Vagina (tissue), 2 donors: ENCODE results near the gene PRIM2.
"Not testable (repeated sequence)": the region's sequence is repeated elsewhere in the genome, so short reads cannot be mapped to it uniquely, and the experiment has no call there.

Source experiments
- CTCF ChIP-seq, 3 experiments: fragments of 450-650 bp in 2 of 3; fragments of 200-600 bp in 1 of 3; sonication (generic) in 1 of 3; IDR thresholded peaks; one replicate each; pipeline ENCODE4 v1.5.1; 2017 to 2019; ENCODE audit warnings: antibody characterized with exemption in 3 of 3, mild to moderate bottlenecking in 2 of 3, moderate library complexity in 2 of 3
- POLR2A ChIP-seq, 2 donors: fragments of 450-650 bp; IDR thresholded peaks; one replicate each; pipeline ENCODE4 v1.6.1; 2017; ENCODE audit warnings: antibody characterized with exemption in 2 of 2, mild to moderate bottlenecking in 2 of 2, moderate library complexity in 2 of 2

GRCh38 chr6:57486494-57487081, 169.2 kb downstream of the PRIM2 start:
- not testable (repeated sequence) for TF ChIP-seq CTCF, POLR2A (IDR thresholded peaks at IDR 0.05)
